Coronary artery (tissue), 2 donors: ENCODE results near the gene VAMP2.

Experiments
- DNase-seq: peaks from one replicate; pipeline ENCODE4 v3.0.0-alpha.2; 2017; ENCODE audit warnings: low spot score
- H3K27ac ChIP-seq, 2 donors: fragments of 200-600 bp; sonication (generic); one replicate each; pipeline ENCODE4 v1.5.1; 2016 to 2019
- H3K4me3 ChIP-seq: fragments of 200-600 bp; sonication (generic); 2 replicates; pipeline ENCODE4 v1.5.1; 2016; ENCODE audit warnings: mild to moderate bottlenecking, moderate library complexity
- TF ChIP-seq, protein P1 (sequence below): fragments of 200-600 bp; sonication (generic); IDR thresholded peaks from one replicate; pipeline ENCODE4 v1.5.1; 2019; ENCODE audit warnings: antibody characterized with exemption

Gene VAMP2, protein sequence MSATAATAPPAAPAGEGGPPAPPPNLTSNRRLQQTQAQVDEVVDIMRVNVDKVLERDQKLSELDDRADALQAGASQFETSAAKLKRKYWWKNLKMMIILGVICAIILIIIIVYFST

DNA sequence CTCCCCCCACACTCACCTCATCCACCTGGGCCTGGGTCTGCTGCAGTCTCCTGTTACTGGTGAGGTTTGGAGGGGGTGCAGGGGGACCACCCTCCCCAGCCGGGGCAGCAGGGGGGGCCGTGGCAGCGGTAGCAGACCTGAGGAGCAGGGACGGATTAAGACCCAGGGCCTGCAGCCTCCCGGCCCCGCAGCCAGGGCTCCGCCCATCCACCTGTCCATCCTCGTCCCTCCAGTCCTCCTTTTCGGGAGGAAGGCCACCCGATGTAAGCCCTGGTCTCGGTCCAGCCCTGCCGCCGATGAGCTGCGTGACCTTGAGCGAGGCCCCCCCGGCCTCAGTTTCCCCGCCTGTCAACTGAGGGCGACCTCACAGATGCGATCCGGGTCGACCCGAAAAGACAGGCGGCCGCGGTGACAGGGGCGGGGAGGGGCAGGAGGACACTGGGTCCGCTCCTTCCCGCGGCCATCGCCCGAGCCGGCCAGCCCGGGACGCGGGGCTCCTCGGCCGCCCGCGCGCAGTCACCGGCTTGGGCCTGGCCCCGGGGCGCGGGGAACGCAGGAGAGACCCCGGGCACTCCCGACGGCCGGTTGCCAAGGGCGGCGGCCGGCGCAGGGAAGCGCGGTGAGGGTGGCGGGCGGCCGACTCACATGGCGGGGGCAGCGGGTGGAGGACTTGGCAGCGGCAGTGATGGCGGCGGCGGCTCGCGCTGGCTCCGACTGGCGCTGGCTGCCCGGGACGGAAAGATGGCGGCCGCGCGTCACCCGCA, at the start of gene VAMP2:
Gene VAMP2, minus strand, starts transcription at position 716 of the 764 bp plus-strand sequence. Its CDS starts 69 bp downstream, at position 647.
- TF ChIP-seq, protein P1, sequence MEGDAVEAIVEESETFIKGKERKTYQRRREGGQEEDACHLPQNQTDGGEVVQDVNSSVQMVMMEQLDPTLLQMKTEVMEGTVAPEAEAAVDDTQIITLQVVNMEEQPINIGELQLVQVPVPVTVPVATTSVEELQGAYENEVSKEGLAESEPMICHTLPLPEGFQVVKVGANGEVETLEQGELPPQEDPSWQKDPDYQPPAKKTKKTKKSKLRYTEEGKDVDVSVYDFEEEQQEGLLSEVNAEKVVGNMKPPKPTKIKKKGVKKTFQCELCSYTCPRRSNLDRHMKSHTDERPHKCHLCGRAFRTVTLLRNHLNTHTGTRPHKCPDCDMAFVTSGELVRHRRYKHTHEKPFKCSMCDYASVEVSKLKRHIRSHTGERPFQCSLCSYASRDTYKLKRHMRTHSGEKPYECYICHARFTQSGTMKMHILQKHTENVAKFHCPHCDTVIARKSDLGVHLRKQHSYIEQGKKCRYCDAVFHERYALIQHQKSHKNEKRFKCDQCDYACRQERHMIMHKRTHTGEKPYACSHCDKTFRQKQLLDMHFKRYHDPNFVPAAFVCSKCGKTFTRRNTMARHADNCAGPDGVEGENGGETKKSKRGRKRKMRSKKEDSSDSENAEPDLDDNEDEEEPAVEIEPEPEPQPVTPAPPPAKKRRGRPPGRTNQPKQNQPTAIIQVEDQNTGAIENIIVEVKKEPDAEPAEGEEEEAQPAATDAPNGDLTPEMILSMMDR: no peak
- Histone ChIP-seq H3K27ac (peak within 1 kb of the TSS; percentile 99 to 100), H3K4me3 (peak within 1 kb of the TSS; percentile 96)
- DNase-seq: peak; percentile 83

DNA sequence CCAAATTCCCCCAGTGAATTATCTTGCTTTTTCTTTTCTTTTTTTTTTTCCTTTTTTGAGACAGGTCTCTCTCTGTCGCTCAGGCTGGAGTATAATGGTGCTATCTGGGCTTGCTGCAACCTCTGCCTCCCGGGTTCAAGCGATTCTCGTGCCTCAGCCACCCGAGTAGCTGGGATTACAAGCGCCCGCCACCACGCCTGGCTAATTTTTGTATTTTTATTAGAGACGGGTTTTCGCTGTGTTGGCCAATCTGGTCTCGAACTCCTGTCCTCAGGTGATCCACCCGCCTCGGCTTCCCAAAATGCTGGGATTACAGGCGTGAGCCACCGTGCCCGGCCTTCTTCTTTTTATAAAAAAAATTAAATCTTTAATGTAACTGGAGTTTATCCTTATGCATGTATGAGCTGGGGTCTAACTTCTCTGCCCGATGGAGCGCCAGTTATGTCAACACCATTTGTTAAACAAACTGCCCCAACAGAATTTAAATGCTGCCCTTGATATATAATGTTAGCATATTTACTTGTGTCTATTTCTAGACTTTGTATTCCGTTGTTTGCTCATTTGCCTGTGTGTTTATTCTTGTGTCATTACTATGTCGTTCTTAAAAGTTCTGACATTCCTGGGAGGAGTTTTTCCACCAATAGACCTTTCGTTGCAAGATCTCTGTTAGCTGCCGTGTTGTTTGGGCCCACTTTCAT, 48.2 kb upstream of the VAMP2 start:
- Histone ChIP-seq H3K27ac (peak overlapping the region; percentile 59 to 81), H3K4me3 (peak overlapping the region; percentile 62)
- DNase-seq: no peak
- TF ChIP-seq, protein P1: no peak

DNA sequence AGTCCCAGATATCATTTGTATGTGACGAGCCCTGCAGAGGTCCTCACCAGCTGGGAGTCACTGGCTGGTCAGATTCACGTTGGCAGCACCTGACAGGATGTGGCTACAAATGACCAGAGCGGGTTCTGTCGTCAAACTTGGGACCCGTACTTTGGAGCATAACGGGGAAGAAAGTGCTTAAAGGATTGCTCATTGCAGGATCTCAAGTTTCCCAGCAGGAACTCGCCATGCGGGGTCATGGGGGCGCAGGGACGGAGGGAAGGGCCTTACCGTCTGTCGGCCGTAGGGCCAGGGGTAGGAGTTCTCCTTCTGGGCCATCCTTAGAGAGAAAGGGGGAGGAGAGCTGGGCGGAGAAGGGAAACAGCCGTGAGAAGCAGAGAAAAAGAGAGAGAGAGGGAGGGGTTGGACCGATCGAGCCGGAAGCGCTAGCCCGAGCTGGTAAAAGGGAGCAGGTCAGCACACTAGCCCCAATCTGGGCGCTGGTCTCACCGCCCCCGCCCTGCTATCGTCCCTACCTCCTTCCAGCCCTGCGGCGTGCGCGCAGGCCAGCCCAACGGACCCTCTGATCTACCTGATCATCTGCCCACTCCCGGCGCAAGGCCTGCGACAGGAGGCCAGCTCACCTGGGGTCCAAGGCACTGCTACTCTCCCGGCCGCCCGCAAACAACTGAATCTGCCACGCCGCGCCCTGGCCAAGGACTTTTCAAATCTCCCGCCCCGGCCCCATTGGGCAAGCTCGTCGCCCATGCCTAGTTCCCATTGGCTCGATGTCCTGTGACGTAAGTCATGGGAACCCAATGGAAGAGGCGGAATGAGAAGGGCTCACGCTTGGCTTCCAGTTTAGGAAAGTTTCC, 47.4 kb upstream of the VAMP2 start, which contains the start of gene AURKB:
Gene AURKB, minus strand, starts transcription at position 669 of the 854 bp plus-strand sequence. Its CDS starts 351 bp downstream, at position 318.
- peak within 1 kb of the TSS; percentile 59 to 81 for H3K27ac ChIP-seq
- DNase-seq: peak; percentile 95
- peak within 1 kb of the TSS; percentile 62 for H3K4me3 ChIP-seq
- TF ChIP-seq, protein P1: no peak

DNA sequence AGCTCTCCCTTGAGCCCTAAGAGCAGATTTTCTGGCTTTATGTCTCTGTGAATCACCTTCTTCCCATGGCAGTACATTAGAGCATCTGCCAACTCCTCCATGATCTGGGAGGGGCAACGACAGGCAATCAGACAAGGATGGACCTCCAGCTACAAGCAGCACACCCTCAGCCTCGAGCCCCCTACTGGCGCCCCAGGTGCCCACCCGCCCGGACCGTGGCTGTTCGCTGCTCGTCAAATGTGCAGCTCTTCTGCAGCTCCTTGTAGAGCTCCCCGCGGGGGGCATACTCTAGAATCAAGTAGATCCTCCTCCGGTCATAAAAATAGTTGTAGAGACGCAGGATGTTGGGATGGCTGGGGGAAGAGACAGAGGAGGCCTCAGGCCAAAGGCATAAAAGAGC, 43.8 kb upstream of the VAMP2 start:
- Histone ChIP-seq H3K27ac (no peak overlapping the region), H3K4me3 (no peak overlapping the region)
- TF ChIP-seq, protein P1: no peak
- no peak for DNase-seq

DNA sequence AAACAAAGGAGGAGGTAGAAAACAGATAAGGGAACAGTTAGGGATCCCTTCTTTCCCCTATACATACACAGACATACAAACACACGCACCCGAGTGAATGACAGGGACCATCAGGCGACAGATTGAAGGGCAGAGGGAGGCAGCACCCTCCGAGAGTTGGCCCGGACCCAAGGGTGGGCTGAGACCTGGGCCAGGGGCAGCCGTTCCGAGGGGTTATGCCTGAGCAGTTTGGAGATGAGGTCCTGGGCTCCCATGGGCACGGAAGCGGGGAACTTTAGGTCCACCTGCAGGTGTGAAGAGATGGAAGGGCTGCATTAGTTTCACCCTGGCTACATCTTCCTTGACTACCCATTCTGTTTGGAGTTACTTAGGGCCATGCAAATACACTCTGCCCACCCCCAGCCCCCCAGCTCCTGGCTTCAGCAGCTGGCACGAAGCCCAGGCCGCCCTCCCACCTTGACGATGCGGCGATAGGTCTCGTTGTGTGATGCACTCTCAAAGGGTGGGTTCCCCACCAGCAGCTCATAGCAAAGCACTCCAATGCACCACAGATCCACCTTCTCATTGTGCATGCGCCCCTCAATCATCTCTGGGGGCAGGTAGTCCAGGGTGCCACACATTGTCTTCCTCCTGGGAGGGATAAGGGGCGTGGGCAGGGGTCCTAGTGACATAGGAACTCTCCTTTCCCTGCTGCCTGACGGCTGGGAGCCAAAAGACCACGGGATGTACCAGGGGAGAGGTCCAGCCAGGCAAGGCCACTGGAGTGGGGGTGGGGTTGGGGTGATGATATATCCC, 42.2 kb upstream of the VAMP2 start:
- H3K4me3 ChIP-seq: no peak overlapping the region
- TF ChIP-seq, protein P1: no peak
- DNase-seq: no peak
- no peak overlapping the region for H3K27ac ChIP-seq
